WTC11 (cell line): Measurements from ENCODE around the gene MAP7D1. TPM values are rescaled to one million over a fixed set of nuclear protein-coding genes. Genes with fewer than 3 reads are reported as not detected.

ENCODE experiments used
- ATF2 ChIP-seq: sonication (generic); formaldehyde crosslinking; IDR thresholded peaks from 2 replicates; pipeline ENCODE4 v1.8.1; 2022; ENCODE audit warnings: low read depth, missing genetic modification reagents, borderline replicate concordance
- ELF4 ChIP-seq: sonication (generic); formaldehyde crosslinking; IDR thresholded peaks from 2 replicates; pipeline ENCODE4 v1.8.1; 2022; ENCODE audit warnings: low read depth, mild to moderate bottlenecking, moderate library complexity, missing genetic modification reagents
- EMX1 ChIP-seq: fragments of 250-450 bp; sonication (Bioruptor Pico); IDR thresholded peaks from 2 replicates; pipeline ENCODE4 v1.8.0; 2021; ENCODE audit warnings: mild to moderate bottlenecking
- ESRRA ChIP-seq: sonication (generic); formaldehyde crosslinking; IDR thresholded peaks from 2 replicates; pipeline ENCODE4 v1.8.1; 2022; ENCODE audit warnings: mild to moderate bottlenecking, missing genetic modification reagents, borderline replicate concordance
- ETV6 ChIP-seq: sonication (generic); formaldehyde crosslinking; IDR thresholded peaks from 2 replicates; pipeline ENCODE4 v1.8.1; 2022; ENCODE audit warnings: mild to moderate bottlenecking, missing genetic modification reagents
- FOXK1 ChIP-seq: sonication (generic); formaldehyde crosslinking; IDR thresholded peaks from 2 replicates; pipeline ENCODE4 v1.8.0; 2022; ENCODE audit warnings: mild to moderate bottlenecking, moderate library complexity, missing genetic modification reagents
- FOXP1 ChIP-seq: sonication (generic); formaldehyde crosslinking; IDR thresholded peaks from 2 replicates; pipeline ENCODE4 v1.8.0; 2022; ENCODE audit warnings: missing genetic modification reagents, mild to moderate bottlenecking, moderate library complexity, borderline replicate concordance
- GABPB1 ChIP-seq: sonication (generic); formaldehyde crosslinking; IDR thresholded peaks from 2 replicates; pipeline ENCODE4 v1.8.1; 2023; ENCODE audit warnings: mild to moderate bottlenecking, missing genetic modification reagents
- MAX ChIP-seq: sonication (generic); formaldehyde crosslinking; IDR thresholded peaks from 2 replicates; pipeline ENCODE4 v1.8.0; 2022; ENCODE audit warnings: mild to moderate bottlenecking, missing genetic modification reagents
- RELA ChIP-seq: sonication (generic); formaldehyde crosslinking; IDR thresholded peaks from 2 replicates; pipeline ENCODE4 v1.8.1; 2022; ENCODE audit warnings: missing genetic modification reagents, mild to moderate bottlenecking, borderline replicate concordance
- RORB ChIP-seq: fragments of 250-450 bp; sonication (Bioruptor Pico); IDR thresholded peaks from 2 replicates; pipeline ENCODE4 v1.9.0; 2021; ENCODE audit warnings: mild to moderate bottlenecking
- SMAD3 ChIP-seq: sonication (generic); formaldehyde crosslinking; IDR thresholded peaks from 2 replicates; pipeline ENCODE4 v1.8.0; 2022; ENCODE audit warnings: missing genetic modification reagents, mild to moderate bottlenecking, borderline replicate concordance
- SOX15 ChIP-seq: fragments of 250-450 bp; sonication (Bioruptor Pico); IDR thresholded peaks from 2 replicates; pipeline ENCODE4 v1.9.0; 2021; ENCODE audit warnings: mild to moderate bottlenecking
- TEAD1 ChIP-seq: sonication (generic); formaldehyde crosslinking; IDR thresholded peaks from 2 replicates; pipeline ENCODE4 v1.8.0; 2022; ENCODE audit warnings: mild to moderate bottlenecking, missing genetic modification reagents
- TP53 ChIP-seq: sonication (generic); formaldehyde crosslinking; IDR thresholded peaks from 2 replicates; pipeline ENCODE4 v1.8.1; 2023; ENCODE audit warnings: mild to moderate bottlenecking, missing genetic modification reagents
- USF2 ChIP-seq: sonication (generic); formaldehyde crosslinking; IDR thresholded peaks from 2 replicates; pipeline ENCODE4 v1.8.1; 2023; ENCODE audit warnings: mild to moderate bottlenecking, missing genetic modification reagents, moderate library complexity
- ZNF219 ChIP-seq: sonication (generic); formaldehyde crosslinking; IDR thresholded peaks from 2 replicates; pipeline ENCODE4 v1.8.0; 2023; ENCODE audit warnings: missing genetic modification reagents, mild to moderate bottlenecking, borderline replicate concordance
- ZNF232 ChIP-seq: sonication (generic); formaldehyde crosslinking; IDR thresholded peaks from 2 replicates; pipeline ENCODE4 v1.8.0; 2022; ENCODE audit warnings: mild to moderate bottlenecking, missing genetic modification reagents
- ZNF317 ChIP-seq: sonication (generic); formaldehyde crosslinking; IDR thresholded peaks from 2 replicates; pipeline ENCODE4 v1.8.1; 2023; ENCODE audit warnings: low read depth, mild to moderate bottlenecking, moderate library complexity, missing genetic modification reagents, borderline replicate concordance
- ZNF423 ChIP-seq: fragments of 250-450 bp; sonication (Bioruptor Pico); IDR thresholded peaks from 2 replicates; pipeline ENCODE4 v2.1.2; 2022; ENCODE audit warnings: mild to moderate bottlenecking, moderate library complexity
- total RNA-seq: library from RNA; stranded (reverse); gene quantifications from 3 replicates; pipeline ENCODE4 v1.2.3, GENCODE V29; 2021
- TF ChIP-seq, protein P1 (sequence below): sonication (generic); formaldehyde crosslinking; IDR thresholded peaks from 2 replicates; pipeline ENCODE4 v1.8.0; 2023; ENCODE audit warnings: mild to moderate bottlenecking, missing genetic modification reagents
- TF ChIP-seq, protein P2 (sequence below): sonication (generic); formaldehyde crosslinking; IDR thresholded peaks from 2 replicates; pipeline ENCODE4 v1.8.1; 2022; ENCODE audit warnings: mild to moderate bottlenecking, moderate library complexity, missing genetic modification reagents
- TF ChIP-seq, protein P3 (sequence below): fragments of 250-450 bp; sonication (Bioruptor Pico); IDR thresholded peaks from 2 replicates; pipeline ENCODE4 v1.9.0; 2021; ENCODE audit warnings: mild to moderate bottlenecking
- TF ChIP-seq, protein P4 (sequence below): sonication (generic); formaldehyde crosslinking; IDR thresholded peaks from 2 replicates; pipeline ENCODE4 v1.8.0; 2022; ENCODE audit warnings: mild to moderate bottlenecking, missing genetic modification reagents

The MAP7D1 gene
- total RNA-seq, 1 experiment from 2014 or later: 88.7 TPM

GRCh38 chr1:36223996-36224536 lies 68.1 kb downstream of the MAP7D1 start, which contains the start of gene THRAP3 (continued):
- TF ChIP-seq, protein P1, sequence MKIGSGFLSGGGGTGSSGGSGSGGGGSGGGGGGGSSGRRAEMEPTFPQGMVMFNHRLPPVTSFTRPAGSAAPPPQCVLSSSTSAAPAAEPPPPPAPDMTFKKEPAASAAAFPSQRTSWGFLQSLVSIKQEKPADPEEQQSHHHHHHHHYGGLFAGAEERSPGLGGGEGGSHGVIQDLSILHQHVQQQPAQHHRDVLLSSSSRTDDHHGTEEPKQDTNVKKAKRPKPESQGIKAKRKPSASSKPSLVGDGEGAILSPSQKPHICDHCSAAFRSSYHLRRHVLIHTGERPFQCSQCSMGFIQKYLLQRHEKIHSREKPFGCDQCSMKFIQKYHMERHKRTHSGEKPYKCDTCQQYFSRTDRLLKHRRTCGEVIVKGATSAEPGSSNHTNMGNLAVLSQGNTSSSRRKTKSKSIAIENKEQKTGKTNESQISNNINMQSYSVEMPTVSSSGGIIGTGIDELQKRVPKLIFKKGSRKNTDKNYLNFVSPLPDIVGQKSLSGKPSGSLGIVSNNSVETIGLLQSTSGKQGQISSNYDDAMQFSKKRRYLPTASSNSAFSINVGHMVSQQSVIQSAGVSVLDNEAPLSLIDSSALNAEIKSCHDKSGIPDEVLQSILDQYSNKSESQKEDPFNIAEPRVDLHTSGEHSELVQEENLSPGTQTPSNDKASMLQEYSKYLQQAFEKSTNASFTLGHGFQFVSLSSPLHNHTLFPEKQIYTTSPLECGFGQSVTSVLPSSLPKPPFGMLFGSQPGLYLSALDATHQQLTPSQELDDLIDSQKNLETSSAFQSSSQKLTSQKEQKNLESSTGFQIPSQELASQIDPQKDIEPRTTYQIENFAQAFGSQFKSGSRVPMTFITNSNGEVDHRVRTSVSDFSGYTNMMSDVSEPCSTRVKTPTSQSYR (CRISPR knock-in tag): peak; percentile 97
- TF ChIP-seq, protein P2, sequence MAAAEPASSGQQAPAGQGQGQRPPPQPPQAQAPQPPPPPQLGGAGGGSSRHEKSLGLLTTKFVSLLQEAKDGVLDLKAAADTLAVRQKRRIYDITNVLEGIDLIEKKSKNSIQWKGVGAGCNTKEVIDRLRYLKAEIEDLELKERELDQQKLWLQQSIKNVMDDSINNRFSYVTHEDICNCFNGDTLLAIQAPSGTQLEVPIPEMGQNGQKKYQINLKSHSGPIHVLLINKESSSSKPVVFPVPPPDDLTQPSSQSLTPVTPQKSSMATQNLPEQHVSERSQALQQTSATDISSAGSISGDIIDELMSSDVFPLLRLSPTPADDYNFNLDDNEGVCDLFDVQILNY (CRISPR knock-in tag): peak; percentile 73
- TF ChIP-seq SMAD3 (CRISPR knock-in tag) (0 out of 2 replicates have a peak, but pooled peaks have one; percentile 36), GABPB1 (CRISPR knock-in tag) (peak; percentile 76), FOXP1 (CRISPR knock-in tag) (0 out of 2 replicates have a peak, but pooled peaks have one; percentile 65), TP53 (CRISPR knock-in tag) (no peak), FOXK1 (peak; percentile 92), TEAD1 (peak; percentile 36; the same call in 1 of the 2 replicates), ATF2 (CRISPR knock-in tag) (no peak), ESRRA (CRISPR knock-in tag) (no peak), ZNF219 (no peak), EMX1 (no peak), ZNF317 (CRISPR knock-in tag) (no peak), ETV6 (CRISPR knock-in tag) (peak; percentile 70; the same call in 1 of the 2 replicates), RORB (CRISPR knock-in tag) (no peak), RELA (CRISPR knock-in tag) (no peak), ZNF423 (CRISPR knock-in tag) (no peak), ZNF232 (CRISPR knock-in tag) (no peak), USF2 (CRISPR knock-in tag) (peak; percentile 100), MAX (peak; percentile 83; the same call in 1 of the 2 replicates), ELF4 (CRISPR knock-in tag) (no peak), SOX15 (CRISPR knock-in tag) (no peak)
- TF ChIP-seq, protein P3, sequence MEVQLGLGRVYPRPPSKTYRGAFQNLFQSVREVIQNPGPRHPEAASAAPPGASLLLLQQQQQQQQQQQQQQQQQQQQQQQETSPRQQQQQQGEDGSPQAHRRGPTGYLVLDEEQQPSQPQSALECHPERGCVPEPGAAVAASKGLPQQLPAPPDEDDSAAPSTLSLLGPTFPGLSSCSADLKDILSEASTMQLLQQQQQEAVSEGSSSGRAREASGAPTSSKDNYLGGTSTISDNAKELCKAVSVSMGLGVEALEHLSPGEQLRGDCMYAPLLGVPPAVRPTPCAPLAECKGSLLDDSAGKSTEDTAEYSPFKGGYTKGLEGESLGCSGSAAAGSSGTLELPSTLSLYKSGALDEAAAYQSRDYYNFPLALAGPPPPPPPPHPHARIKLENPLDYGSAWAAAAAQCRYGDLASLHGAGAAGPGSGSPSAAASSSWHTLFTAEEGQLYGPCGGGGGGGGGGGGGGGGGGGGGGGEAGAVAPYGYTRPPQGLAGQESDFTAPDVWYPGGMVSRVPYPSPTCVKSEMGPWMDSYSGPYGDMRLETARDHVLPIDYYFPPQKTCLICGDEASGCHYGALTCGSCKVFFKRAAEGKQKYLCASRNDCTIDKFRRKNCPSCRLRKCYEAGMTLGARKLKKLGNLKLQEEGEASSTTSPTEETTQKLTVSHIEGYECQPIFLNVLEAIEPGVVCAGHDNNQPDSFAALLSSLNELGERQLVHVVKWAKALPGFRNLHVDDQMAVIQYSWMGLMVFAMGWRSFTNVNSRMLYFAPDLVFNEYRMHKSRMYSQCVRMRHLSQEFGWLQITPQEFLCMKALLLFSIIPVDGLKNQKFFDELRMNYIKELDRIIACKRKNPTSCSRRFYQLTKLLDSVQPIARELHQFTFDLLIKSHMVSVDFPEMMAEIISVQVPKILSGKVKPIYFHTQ (CRISPR knock-in tag): no peak
- TF ChIP-seq, protein P4, sequence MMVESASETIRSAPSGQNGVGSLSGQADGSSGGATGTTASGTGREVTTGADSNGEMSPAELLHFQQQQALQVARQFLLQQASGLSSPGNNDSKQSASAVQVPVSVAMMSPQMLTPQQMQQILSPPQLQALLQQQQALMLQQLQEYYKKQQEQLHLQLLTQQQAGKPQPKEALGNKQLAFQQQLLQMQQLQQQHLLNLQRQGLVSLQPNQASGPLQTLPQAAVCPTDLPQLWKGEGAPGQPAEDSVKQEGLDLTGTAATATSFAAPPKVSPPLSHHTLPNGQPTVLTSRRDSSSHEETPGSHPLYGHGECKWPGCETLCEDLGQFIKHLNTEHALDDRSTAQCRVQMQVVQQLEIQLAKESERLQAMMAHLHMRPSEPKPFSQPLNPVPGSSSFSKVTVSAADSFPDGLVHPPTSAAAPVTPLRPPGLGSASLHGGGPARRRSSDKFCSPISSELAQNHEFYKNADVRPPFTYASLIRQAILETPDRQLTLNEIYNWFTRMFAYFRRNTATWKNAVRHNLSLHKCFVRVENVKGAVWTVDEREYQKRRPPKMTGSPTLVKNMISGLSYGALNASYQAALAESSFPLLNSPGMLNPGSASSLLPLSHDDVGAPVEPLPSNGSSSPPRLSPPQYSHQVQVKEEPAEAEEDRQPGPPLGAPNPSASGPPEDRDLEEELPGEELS (CRISPR knock-in tag): peak; percentile 86; the same call in 1 of the 2 replicates
